Neuronal stem cell (in vitro differentiated cells): ENCODE data around the gene SLC9A5.

Experiments
- DNase-seq: peaks from one replicate; pipeline ENCODE4 v3.0.0-alpha.2; 2013; ENCODE audit warnings: low spot score
- H2AFZ ChIP-seq: one replicate; pipeline ENCODE4 v1.6.1; 2013; ENCODE audit warnings: mild to moderate bottlenecking, low read length, inconsistent platforms
- H2AK5ac ChIP-seq: 2 replicates; pipeline ENCODE4 v1.6.1; 2013; ENCODE audit warnings: low read depth, mild to moderate bottlenecking, inconsistent platforms, low read length, moderate library complexity, mixed read lengths
- H2BK120ac ChIP-seq: 2 replicates; pipeline ENCODE4 v1.6.1; 2013; ENCODE audit warnings: low read depth, mild to moderate bottlenecking, inconsistent platforms, low read length, moderate library complexity, mixed read lengths
- H2BK12ac ChIP-seq: one replicate; pipeline ENCODE4 v1.6.1; 2013; ENCODE audit warnings: low read length, inconsistent platforms
- H2BK15ac ChIP-seq: 2 replicates; pipeline ENCODE4 v1.6.1; 2013; ENCODE audit warnings: mild to moderate bottlenecking, low read length, inconsistent platforms, mixed read lengths
- H2BK5ac ChIP-seq: one replicate; pipeline ENCODE4 v1.6.1; 2013; ENCODE audit warnings: inconsistent platforms, mild to moderate bottlenecking, low read length, moderate library complexity
- H3K14ac ChIP-seq: one replicate; pipeline ENCODE4 v1.6.1; 2013; ENCODE audit warnings: low read length, inconsistent platforms
- H3K18ac ChIP-seq: 2 replicates; pipeline ENCODE4 v1.6.1; 2013; ENCODE audit warnings: low read length, inconsistent platforms
- H3K23ac ChIP-seq: 2 replicates; pipeline ENCODE4 v1.6.1; 2013; ENCODE audit warnings: low read depth, mild to moderate bottlenecking, mixed read lengths, low read length, inconsistent platforms; ENCODE audit not compliant: poor library complexity
- H3K27ac ChIP-seq: replicated peaks from 3 replicates; pipeline ENCODE4 v1.5.1; 2013; ENCODE audit warnings: low read length, inconsistent platforms
- H3K27me3 ChIP-seq, 3 experiments: 2 replicates each; pipeline ENCODE4 v1.6.1; 2013; ENCODE audit warnings: low read length in 3 of 3, mild to moderate bottlenecking in 2 of 3, inconsistent platforms in 1 of 3, low read depth in 1 of 3, mixed read lengths in 1 of 3, moderate library complexity in 1 of 3; ENCODE audit not compliant: control insufficient read depth in 3 of 3, insufficient read depth in 3 of 3
- H3K36me3 ChIP-seq, 2 donors: replicated peaks in 1 of 2; 2 replicates each; pipeline ENCODE4 v1.6.1; 2013; ENCODE audit warnings: low read length in 2 of 2; ENCODE audit not compliant: control insufficient read depth in 2 of 2, insufficient read depth in 2 of 2
- H3K4ac ChIP-seq: 2 replicates; pipeline ENCODE4 v1.6.1; 2013; ENCODE audit warnings: inconsistent platforms, mild to moderate bottlenecking, low read length, moderate library complexity
- H3K4me1 ChIP-seq, 2 donors: 1 replicate in 1 of 2; 2 replicates in 1 of 2; pipeline ENCODE4 v1.6.1; 2013; ENCODE audit warnings: low read length in 2 of 2, low read depth in 1 of 2; ENCODE audit not compliant: control insufficient read depth in 2 of 2, insufficient read depth in 1 of 2
- H3K4me2 ChIP-seq: one replicate; pipeline ENCODE4 v1.6.1; 2013; ENCODE audit warnings: mild to moderate bottlenecking, low read length, inconsistent platforms; ENCODE audit not compliant: insufficient read depth, poor library complexity, severe bottlenecking
- H3K4me3 ChIP-seq, 2 donors: 2 replicates each; pipeline ENCODE4 v1.5.1; 2013; ENCODE audit warnings: low read length in 2 of 2, mild to moderate bottlenecking in 2 of 2, inconsistent platforms in 1 of 2, moderate library complexity in 1 of 2
- H3K79me1 ChIP-seq: one replicate; pipeline ENCODE4 v1.6.1; 2013; ENCODE audit warnings: low read depth, mild to moderate bottlenecking, inconsistent platforms, low read length, moderate library complexity
- H3K9ac ChIP-seq: one replicate; pipeline ENCODE4 v1.6.1; 2013; ENCODE audit warnings: mild to moderate bottlenecking, low read depth, low read length, inconsistent platforms; ENCODE audit not compliant: poor library complexity
- H3K9me3 ChIP-seq, 2 donors: replicated peaks in 1 of 2; 2 replicates each; pipeline versions ENCODE3 to v1.6.1; 2013; ENCODE audit warnings: low read length in 2 of 2, mild to moderate bottlenecking in 2 of 2, inconsistent platforms in 1 of 2, low read depth in 1 of 2, mixed read lengths in 1 of 2, moderate library complexity in 1 of 2; ENCODE audit not compliant: control insufficient read depth in 2 of 2, insufficient read depth in 1 of 2
- H4K8ac ChIP-seq: one replicate; pipeline ENCODE4 v1.6.1; 2013; ENCODE audit warnings: low read depth, mild to moderate bottlenecking, inconsistent platforms, low read length, moderate library complexity
- H4K91ac ChIP-seq: one replicate; pipeline ENCODE4 v1.6.1; 2013; ENCODE audit warnings: low read length, low read depth, mild to moderate bottlenecking, inconsistent platforms; ENCODE audit not compliant: poor library complexity
- WGBS, 2 donors: extraction: QIAGEN DNeasy Blood & Tissue Kit; methylation state at CpG; one replicate each; pipeline ENCODE4 v1.1.7; 2013; ENCODE audit warnings: missing lambda C conversion rate in 2 of 2, mixed read lengths in 1 of 2; ENCODE audit not compliant: insufficient read length in 2 of 2, insufficient replicate concordance in 1 of 2; ENCODE audit errors: extremely low coverage in 2 of 2; 5-methylcytosine and 5-hydroxymethylcytosine counted together

Gene SLC9A5

DNA sequence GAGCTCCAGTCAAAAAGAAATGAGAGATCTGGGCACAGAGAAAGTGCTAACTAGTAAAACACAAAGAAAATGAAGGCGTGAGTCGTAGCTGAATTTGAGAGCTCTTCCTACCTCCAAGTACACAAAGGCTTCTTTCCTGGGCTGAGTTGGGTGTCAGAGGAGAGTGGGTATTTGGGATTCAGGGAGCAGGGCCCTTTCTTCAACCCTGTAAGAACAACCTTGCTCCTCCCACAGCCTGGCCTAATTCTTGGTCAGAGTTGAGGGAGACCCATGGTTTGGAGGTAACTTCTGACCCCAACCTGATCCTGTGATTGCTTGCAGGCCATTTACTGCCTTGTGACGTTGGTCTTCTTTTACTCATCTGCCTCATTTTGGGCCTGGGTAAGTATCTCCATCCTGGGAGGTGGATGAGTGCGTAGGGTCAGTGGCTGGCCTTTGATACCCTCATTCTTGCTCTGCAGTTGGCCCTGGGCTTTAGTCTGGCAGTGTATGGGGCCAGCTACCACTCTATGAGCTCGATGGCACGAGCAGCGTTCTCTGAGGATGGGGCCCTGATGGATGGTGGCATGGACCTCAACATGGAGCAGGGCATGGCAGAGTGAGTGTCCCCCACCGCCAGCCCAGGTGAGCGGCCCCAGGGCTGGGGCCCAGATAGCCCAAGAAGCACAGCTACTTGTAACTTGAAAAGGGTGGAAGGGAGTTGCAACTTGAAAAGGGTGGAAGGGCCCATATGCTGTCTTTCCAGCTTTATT is 20.6 kb upstream of the SLC9A5 start:
- H2BK120ac ChIP-seq, result no peak overlapping the region
- no peak overlapping the region for H4K91ac ChIP-seq
- H4K8ac ChIP-seq, result no peak overlapping the region
- no peak for DNase-seq
- no peak overlapping the region for H2BK12ac ChIP-seq
- no CpG with 5 or more reads among the region's 9 CpGs for WGBS, 2 donors
- peak overlapping the region in 1 of 2 donors; percentile 80 for H3K4me3 ChIP-seq
- H3K27me3 ChIP-seq, result peaks cover 0 to 2% (median 0%) of the 10 kb centered on the region in 3 experiments
- peak overlapping the region; percentile 92 for H3K4me2 ChIP-seq
- no peak overlapping the region for H3K27ac ChIP-seq
- H3K9me3 ChIP-seq, result no peaks in the 10 kb centered on the region
- H2BK15ac ChIP-seq, result no peak overlapping the region
- no peak overlapping the region for H2BK5ac ChIP-seq
- no peak overlapping the region for H3K14ac ChIP-seq
- H3K4me1 ChIP-seq, result peaks cover 10 to 13% of the 10 kb centered on the region in 2 donors
- no peak overlapping the region for H2AFZ ChIP-seq
- peaks cover 28 to 53% of the 10 kb centered on the region in 2 donors for H3K36me3 ChIP-seq
- peaks cover 7% of the 10 kb centered on the region for H3K79me1 ChIP-seq
- H3K9ac ChIP-seq, result no peak overlapping the region
- peak overlapping the region; percentile 50 for H3K23ac ChIP-seq
- H3K18ac ChIP-seq, result no peak overlapping the region
- H3K4ac ChIP-seq, result no peak overlapping the region
- H2AK5ac ChIP-seq, result no peak overlapping the region

DNA sequence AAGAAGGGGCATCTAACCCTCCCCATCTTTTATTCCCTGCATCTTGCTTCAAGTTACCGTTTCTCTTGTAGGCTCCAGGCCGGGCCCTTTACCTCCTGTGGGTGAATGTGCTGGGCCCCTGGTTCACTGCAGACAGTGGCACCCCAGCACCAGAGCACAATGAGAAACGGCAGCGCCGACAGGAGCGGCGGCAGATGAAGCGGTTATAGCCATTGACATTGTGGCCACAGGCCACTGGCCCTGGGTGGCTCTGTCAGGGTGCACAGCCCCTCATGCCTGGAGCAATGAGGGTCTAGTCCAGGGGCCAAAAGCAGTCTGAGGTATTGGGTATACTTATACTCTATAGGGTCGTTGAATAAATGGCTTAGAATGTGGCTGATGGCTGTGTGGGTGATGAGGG is 19.9 kb upstream of the SLC9A5 start:
- Histone ChIP-seq H3K27ac (no peak overlapping the region), H4K91ac (no peak overlapping the region), H2BK12ac (no peak overlapping the region), H2AK5ac (no peak overlapping the region), H2AFZ (no peak overlapping the region), H3K4ac (no peak overlapping the region), H3K27me3 (peaks cover 0 to 2% (median 0%) of the 10 kb centered on the region in 3 experiments), H3K23ac (no peak overlapping the region), H3K18ac (no peak overlapping the region), H2BK5ac (no peak overlapping the region), H2BK15ac (no peak overlapping the region), H3K9me3 (no peaks in the 10 kb centered on the region), H3K79me1 (peaks cover 7% of the 10 kb centered on the region), H3K36me3 (peaks cover 31 to 54% of the 10 kb centered on the region in 2 donors), H3K9ac (no peak overlapping the region), H3K4me1 (peaks cover 10 to 13% of the 10 kb centered on the region in 2 donors), H2BK120ac (no peak overlapping the region), H4K8ac (no peak overlapping the region), H3K14ac (no peak overlapping the region), H3K4me3 (no peak overlapping the region), H3K4me2 (no peak overlapping the region)
- no peak for DNase-seq
- no CpG with 5 or more reads among the region's 9 CpGs for WGBS, 2 donors

DNA sequence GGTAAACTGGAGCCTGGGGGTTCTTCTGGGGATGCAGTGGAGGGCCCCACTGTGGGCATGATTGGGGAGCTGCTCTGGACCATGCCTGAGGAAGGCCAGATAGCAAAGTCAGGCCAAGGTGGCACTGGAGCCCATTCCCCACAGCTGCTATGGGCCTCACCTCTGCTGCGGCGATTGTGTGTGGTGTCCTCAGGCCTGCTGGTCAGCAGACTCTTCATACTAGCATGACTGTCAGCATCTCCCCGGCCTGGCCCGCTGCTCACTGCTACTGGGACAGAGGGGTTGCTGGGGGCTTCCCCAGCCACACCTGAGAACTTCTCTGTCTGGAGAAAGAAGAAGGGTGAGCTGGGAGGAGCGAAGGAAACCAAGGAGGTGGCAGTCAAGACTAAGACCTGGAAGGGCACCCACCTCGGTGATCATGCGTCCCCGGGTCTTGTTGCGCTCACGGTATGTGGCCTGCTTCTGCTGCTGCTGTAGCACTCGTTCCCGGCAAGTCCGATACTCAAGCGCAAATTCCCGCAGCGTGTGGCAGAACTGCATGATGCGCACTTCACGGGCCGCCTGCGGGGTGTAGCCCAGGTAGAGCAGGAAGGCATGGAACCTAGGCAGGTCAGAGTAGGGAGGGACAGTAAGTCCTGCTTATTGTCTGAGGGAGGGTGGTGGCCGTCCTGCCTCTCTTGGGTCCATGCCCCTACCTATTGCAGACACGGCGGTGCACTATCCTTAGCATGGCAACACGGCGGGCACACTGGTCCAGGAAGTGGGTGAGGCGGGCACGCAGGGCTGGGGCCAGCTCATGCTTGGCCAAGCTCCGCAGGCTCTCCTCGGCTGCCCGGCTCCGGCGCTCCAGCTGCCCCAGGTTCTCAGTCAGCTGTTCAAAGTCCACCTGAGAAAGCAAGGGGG is 18.6 kb upstream of the SLC9A5 start:
- Histone ChIP-seq H3K9me3 (no peaks in the 10 kb centered on the region), H3K18ac (no peak overlapping the region), H3K4ac (no peak overlapping the region), H4K91ac (no peak overlapping the region), H3K4me3 (no peak overlapping the region), H3K36me3 (peaks cover 31 to 63% of the 10 kb centered on the region in 2 donors), H3K23ac (peak overlapping the region; percentile 61), H3K4me2 (no peak overlapping the region), H2AFZ (no peak overlapping the region), H2AK5ac (no peak overlapping the region), H2BK15ac (no peak overlapping the region), H3K27ac (no peak overlapping the region), H2BK12ac (no peak overlapping the region), H2BK5ac (no peak overlapping the region), H3K79me1 (peaks cover 7% of the 10 kb centered on the region), H3K14ac (no peak overlapping the region), H2BK120ac (no peak overlapping the region), H3K27me3 (peaks cover 0 to 2% (median 0%) of the 10 kb centered on the region in 3 experiments), H3K9ac (no peak overlapping the region), H3K4me1 (peaks cover 10 to 13% of the 10 kb centered on the region in 2 donors), H4K8ac (peak overlapping the region; percentile 49)
- DNase-seq, result no peak
- no CpG with 5 or more reads among the region's 32 CpGs for WGBS, 2 donors
